Measurements from ENCODE around the gene SSTR3.

DNA sequence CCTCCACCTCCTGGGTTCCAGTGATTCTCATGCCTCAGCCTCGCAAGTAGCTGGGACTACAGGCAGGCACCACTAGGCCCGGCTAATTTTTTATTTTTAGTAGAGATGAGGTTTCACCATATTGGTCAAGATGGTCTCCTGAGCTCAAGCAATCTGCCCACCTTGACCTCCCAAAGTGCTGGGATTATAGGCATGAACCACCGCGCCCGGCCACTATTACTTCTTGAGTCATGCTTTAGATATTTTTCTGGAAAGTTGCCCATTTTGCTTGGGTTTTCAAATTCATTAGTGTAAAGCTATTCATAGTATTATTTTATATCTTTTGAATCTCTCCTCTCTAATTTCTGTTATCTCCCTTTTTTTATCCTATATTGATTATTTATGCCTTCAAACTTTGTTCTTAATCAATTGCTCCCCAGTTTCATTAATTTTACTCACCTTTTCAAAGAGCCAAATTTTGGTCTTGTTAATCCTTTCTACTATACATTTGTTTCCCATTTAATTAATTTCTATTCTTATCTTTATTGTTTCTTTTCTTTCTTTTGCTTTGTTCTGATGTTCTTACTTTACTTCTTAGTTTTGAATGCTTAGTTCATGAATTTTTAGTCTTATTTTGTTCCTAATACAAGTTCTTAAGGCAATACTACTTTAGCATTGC lies 42.1 kb upstream of the SSTR3 start:
- TF ChIP-seq, protein P1, sequence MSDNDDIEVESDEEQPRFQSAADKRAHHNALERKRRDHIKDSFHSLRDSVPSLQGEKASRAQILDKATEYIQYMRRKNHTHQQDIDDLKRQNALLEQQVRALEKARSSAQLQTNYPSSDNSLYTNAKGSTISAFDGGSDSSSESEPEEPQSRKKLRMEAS (IDR thresholded peaks at IDR 0.05; ENCODE audit: low read depth, low read length), result no peak
- TF ChIP-seq CTCF (IDR thresholded peaks at IDR 0.05; ENCODE audit: low read depth, low read length) (no peak), POLR2A (IDR thresholded peaks at IDR 0.05; ENCODE audit: extremely low read depth, insufficient read length) (no peak), MYC (IDR thresholded peaks at IDR 0.05; ENCODE audit: low read depth, low read length) (no peak)

Measured in NB4 (cell line).